T-helper 17 cell (primary cell): ENCODE results near the gene TYRP1. TPM values are rescaled to one million over a fixed set of nuclear protein-coding genes. Genes with fewer than 3 reads are reported as not detected.

ENCODE experiments used
- ATAC-seq: fragments of 150-1000 bp; cut with Tn5 transposase; 2 replicates; pipeline ENCODE4 v1.10.0; 2021; ENCODE audit warnings: mild to moderate bottlenecking, moderate library complexity
- DNase-seq, 3 donors: peaks; one replicate each; pipeline versions ENCODE4 v3.0.0 to v3.0.0-alpha.2; 2020 to 2021
- H3K9me3 ChIP-seq: one replicate; pipeline ENCODE4 v1.7.0; 2013; ENCODE audit warnings: low read length, mild to moderate bottlenecking; ENCODE audit not compliant: control insufficient read depth, poor library complexity, severe bottlenecking
- H3K27ac Mint-ChIP-seq: one replicate; pipeline ENCODE4 v1.8.0; 2022; ENCODE audit warnings: mild to moderate bottlenecking, moderate library complexity, mixed read lengths
- H3K27me3 Mint-ChIP-seq: one replicate; pipeline ENCODE4 v1.8.0; 2022; ENCODE audit warnings: mixed read lengths
- H3K36me3 Mint-ChIP-seq: one replicate; pipeline ENCODE4 v1.8.0; 2022; ENCODE audit warnings: low read depth, mixed read lengths
- H3K4me1 Mint-ChIP-seq: one replicate; pipeline ENCODE4 v1.8.0; 2022; ENCODE audit warnings: mild to moderate bottlenecking, mixed read lengths
- H3K4me3 Mint-ChIP-seq: one replicate; pipeline ENCODE4 v1.8.0; 2022; ENCODE audit warnings: mild to moderate bottlenecking, moderate library complexity, mixed read lengths
- total RNA-seq, 4 donors: library from RNA in 2 of 4; stranded (reverse) in 2 of 4; gene quantifications; one replicate each; pipeline ENCODE4 v1.2.3 and lab custom pipeline; 2022 to 2026

The TYRP1 gene
- total RNA-seq, 2 donors from 2014 or later = not detected

DNA sequence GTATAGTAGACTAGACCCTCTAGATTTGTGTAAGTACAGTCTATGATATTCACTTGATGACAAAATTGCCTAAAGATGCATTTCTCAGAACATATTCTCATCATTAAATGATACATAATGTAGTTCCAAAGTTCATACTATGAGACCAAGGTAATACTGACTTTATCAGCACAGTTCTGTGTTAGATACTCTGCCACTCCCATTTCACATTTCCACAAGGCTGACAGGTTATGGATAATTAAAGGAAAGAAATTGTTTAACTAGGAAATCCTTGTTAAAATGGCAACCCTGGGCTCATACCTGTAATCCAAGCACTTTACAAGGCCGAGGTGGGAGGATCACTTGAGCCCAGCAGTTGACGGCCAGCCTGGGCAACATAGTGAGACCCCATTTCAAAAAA, 33.6 kb downstream of the TYRP1 start:
- Mint-ChIP-seq H3K36me3 (no peaks in the 10 kb centered on the region), H3K27ac (no peak overlapping the region), H3K4me3 (no peak overlapping the region), H3K4me1 (no peaks in the 10 kb centered on the region), H3K27me3 (no peaks in the 10 kb centered on the region)
- ATAC-seq = no peak
- no peak for DNase-seq
- H3K9me3 ChIP-seq = no peaks in the 10 kb centered on the region

DNA sequence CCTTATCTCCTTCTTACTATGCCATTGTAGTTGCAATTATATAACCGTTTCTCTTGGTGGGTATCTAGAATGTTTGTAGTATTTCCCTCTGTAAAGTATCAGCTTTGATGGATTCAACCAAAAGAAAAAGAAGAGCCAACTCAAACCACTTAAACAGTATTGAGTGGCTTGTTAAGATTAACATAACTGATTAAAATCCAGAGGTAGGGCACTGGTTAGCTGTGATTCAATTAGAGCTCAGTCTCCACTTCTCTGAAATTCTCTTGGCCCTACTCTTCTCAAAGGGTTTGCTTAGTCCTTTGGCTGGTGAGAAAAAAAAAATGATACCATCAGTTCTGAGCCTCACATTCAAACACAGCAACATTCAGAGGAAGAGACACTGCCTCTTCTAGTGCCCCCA, 37.0 kb downstream of the TYRP1 start:
- H3K4me3 Mint-ChIP-seq = no peak overlapping the region
- H3K36me3 Mint-ChIP-seq = no peaks in the 10 kb centered on the region

DNA sequence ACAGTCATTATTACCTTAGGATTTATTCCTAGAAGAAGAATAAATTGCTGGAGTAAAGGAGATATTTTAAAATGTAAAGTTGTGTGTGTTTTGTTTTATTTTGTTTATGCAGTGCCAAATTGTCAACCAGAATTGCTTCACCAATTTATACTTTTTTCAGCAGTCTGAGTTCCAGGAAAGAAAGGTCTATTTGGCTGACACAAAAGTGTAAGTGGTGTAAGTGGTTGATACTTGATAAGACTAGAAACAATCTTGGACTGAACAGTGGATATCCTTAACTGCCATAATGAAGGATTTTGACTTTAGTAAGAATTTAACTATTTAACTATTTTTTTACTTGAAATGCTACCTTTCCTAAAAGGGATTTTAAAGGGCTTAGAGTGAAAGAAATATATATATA, 37.7 kb downstream of the TYRP1 start:
- Mint-ChIP-seq H3K4me1 (no peaks in the 10 kb centered on the region), H3K36me3 (no peaks in the 10 kb centered on the region), H3K4me3 (no peak overlapping the region), H3K27me3 (no peaks in the 10 kb centered on the region), H3K27ac (no peak overlapping the region)
- DNase-seq (no peak), ATAC-seq (no peak)
- H3K9me3 ChIP-seq = no peaks in the 10 kb centered on the region

More for the DNA sequence above, 37.0 kb downstream of the TYRP1 start:
- H3K4me1 Mint-ChIP-seq = no peaks in the 10 kb centered on the region
- H3K27me3 Mint-ChIP-seq = no peaks in the 10 kb centered on the region
- no peak overlapping the region for H3K27ac Mint-ChIP-seq
- no peak for DNase-seq
- ATAC-seq = no peak
- no peaks in the 10 kb centered on the region for H3K9me3 ChIP-seq

DNA sequence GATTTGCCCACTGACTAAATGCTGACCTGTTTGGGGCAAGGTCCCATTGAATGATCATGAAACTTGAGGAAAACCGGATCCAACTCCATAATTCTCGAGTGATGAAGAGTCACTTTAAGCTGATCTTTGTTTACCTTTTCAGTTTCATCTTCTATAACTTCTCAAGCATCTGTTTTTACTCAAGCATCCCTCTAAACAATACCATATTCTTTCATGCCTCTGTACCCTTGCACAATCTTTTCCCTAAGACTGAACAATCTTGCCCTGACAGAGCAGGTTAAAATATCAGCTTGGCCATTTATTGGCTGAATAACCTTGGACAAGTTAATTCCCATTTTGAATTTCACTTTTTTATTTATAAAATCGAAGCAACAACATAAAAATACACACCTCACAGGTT, 39.8 kb downstream of the TYRP1 start:
- Mint-ChIP-seq H3K27ac (no peak overlapping the region), H3K27me3 (no peaks in the 10 kb centered on the region), H3K4me1 (no peaks in the 10 kb centered on the region), H3K4me3 (no peak overlapping the region), H3K36me3 (no peaks in the 10 kb centered on the region)
- DNase-seq (no peak), ATAC-seq (no peak)
- no peaks in the 10 kb centered on the region for H3K9me3 ChIP-seq

DNA sequence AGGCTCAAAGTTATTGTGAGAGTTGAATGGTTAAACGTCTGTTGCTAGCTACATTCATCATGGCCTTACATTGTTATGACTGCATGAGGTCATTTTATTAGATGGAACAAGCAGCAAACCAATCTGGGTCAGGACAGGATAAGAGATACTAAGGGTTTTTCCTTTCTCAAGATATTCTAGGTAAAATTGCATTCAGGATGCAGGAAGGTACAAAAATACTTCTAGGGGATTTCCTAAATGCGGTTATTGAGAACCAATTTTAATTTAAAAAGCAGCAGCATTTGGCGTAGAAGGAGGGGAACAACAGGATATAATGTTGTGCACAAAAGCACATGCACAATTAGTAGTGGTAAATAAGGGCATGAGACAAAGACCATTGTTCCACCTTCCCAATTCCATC, 42.5 kb downstream of the TYRP1 start:
- no peaks in the 10 kb centered on the region for H3K4me1 Mint-ChIP-seq
- no peak for DNase-seq

DNA sequence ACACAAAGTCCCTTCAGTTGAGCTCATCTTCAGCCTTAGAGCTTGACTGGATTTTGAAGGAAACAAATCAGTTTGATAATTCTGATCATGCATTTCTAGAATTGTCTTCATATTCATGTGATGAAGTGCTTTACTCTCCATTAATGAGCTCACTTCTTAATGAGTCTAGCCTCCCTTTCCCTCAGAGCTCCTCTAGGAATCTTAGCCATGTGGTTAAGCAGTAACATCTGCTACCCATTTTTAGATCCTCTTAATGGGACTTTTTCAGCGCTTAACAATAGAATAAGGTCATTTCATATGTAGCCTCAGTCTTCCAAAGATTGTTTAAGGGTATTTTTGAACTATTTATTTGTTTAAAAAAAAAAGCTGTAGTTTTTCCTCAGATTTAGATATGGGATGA, 44.7 kb downstream of the TYRP1 start:
- Mint-ChIP-seq H3K4me1 (no peaks in the 10 kb centered on the region), H3K36me3 (no peaks in the 10 kb centered on the region), H3K27ac (no peak overlapping the region), H3K4me3 (no peak overlapping the region), H3K27me3 (no peaks in the 10 kb centered on the region)
- DNase-seq (no peak), ATAC-seq (no peak)
- H3K9me3 ChIP-seq = no peaks in the 10 kb centered on the region

More for the DNA sequence above, 42.5 kb downstream of the TYRP1 start:
- Mint-ChIP-seq H3K27me3 (no peaks in the 10 kb centered on the region), H3K27ac (no peak overlapping the region), H3K4me3 (no peak overlapping the region), H3K36me3 (no peaks in the 10 kb centered on the region)
- no peak for ATAC-seq
- H3K9me3 ChIP-seq = no peaks in the 10 kb centered on the region

DNA sequence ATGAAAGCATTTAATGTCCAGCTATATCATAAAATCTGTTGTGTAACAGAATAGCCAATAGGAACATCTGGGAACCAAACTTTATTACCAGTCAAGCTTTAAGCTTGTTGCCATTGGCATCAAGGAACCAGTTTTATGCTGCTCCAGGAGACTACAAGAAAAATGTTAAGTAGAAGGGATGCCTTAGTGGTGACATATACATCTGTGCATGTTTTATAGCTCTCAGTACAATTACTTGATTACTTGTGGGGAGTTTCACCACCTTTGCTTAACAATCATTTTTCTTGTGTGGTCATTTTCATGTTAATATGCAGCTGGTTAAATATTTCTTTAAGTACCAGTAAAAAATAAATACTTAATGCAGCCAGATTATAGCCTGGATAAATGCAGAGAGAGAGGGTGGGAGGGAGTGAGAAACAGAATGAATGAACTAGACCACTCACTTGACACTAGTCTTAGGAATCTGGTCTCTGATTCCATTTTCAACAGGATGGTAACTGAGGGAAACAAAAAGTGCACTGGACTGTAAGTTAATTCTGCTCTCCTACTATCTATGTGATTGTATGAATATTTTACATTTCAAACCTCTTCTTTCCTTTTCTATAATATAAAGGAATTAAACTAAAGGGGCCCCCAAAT, 45.9 kb downstream of the TYRP1 start:
- H3K9me3 ChIP-seq = no peaks in the 10 kb centered on the region
- ATAC-seq = no peak
- H3K36me3 Mint-ChIP-seq = no peaks in the 10 kb centered on the region
- DNase-seq = no peak
- no peaks in the 10 kb centered on the region for H3K27me3 Mint-ChIP-seq
- no peak overlapping the region for H3K4me3 Mint-ChIP-seq
- no peak overlapping the region for H3K27ac Mint-ChIP-seq
- H3K4me1 Mint-ChIP-seq = no peaks in the 10 kb centered on the region

DNA sequence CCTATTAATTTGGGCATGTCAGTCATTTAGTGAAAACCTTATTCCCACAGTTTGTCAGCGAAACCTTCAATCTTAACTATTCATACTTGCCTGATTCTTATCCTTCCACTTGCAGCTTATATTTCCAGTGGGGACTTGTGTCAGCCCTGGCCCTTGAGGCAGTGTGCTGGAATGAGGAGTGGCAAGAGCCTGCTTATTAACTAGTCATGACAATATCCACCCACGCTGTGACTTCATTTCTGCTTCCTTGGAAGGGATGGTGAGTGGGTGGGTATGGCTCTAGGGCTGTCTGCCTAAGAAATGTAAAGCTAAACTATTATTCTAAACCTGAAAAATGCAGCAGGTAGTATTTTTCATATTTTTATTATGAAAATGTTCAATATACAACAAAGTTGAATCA, 47.7 kb downstream of the TYRP1 start:
- no peak for DNase-seq

DNA sequence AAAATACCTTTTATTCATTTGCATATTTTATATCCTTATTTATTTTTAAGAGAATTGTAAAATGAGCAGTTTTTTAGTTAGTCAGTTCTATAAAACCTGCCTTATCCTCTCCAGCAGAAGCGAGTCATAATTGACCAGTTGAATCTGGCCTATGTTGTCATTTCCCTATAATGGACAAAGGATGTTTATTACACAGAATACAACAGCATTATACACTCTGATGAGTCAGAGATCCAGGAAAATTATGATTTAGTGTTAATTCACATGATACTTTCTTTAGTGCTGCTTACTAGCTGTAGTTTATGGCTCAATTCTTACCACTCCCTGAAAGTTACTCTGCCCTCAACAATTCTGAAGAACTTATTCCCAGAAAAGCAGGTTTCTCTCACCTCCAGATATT, 54.8 kb downstream of the TYRP1 start:
- Mint-ChIP-seq H3K36me3 (no peaks in the 10 kb centered on the region), H3K27ac (no peak overlapping the region), H3K4me3 (no peak overlapping the region), H3K4me1 (no peaks in the 10 kb centered on the region), H3K27me3 (no peaks in the 10 kb centered on the region)
- ATAC-seq (no peak), DNase-seq (no peak)
- no peaks in the 10 kb centered on the region for H3K9me3 ChIP-seq

More for the DNA sequence above, 47.7 kb downstream of the TYRP1 start:
- Mint-ChIP-seq H3K27ac (no peak overlapping the region), H3K36me3 (no peaks in the 10 kb centered on the region), H3K4me3 (no peak overlapping the region), H3K4me1 (no peaks in the 10 kb centered on the region), H3K27me3 (no peaks in the 10 kb centered on the region)
- no peaks in the 10 kb centered on the region for H3K9me3 ChIP-seq
- ATAC-seq = no peak

DNA sequence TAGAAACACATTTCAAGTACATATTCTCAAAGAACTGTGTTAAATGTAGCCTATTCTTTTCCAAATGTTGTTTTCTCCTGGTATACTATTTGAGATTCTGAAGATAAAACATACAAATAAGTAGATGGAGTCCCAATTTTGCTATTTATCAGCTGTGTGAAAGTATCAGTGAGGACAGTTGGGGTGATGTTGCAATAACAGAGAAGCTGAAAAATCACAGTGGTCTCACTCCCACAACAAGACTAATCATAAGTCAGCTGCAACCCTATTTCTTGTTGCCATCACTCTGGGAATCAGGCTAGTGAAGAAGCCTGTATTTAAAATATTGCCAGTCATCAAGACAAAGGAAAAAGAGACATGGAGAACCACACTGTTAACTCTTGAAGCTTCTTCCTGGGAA, 55.8 kb downstream of the TYRP1 start:
- ATAC-seq (no peak), DNase-seq (no peak)
- Mint-ChIP-seq H3K27ac (no peak overlapping the region), H3K27me3 (no peaks in the 10 kb centered on the region), H3K4me3 (no peak overlapping the region), H3K4me1 (no peaks in the 10 kb centered on the region), H3K36me3 (no peaks in the 10 kb centered on the region)
- no peaks in the 10 kb centered on the region for H3K9me3 ChIP-seq

DNA sequence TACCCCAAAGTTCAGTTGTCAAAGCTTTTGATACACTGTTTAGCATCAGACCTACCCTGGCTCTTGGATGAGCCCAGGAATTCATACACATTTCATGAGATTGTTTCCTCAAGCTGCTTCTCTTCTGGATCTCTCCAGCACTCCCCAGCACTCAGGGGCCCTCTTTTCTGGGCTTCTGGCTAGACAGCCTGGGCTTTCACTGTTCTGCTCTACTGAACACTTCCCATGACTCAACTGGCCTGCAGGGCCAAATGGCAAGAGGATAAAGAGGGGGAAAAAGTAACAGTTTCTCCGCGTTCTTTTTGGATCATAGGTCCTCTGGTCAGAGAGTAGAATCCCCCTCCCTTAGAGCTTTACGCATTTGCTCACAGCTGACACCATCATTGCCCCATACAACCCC, 60.7 kb downstream of the TYRP1 start:
- Mint-ChIP-seq H3K36me3 (no peaks in the 10 kb centered on the region), H3K27me3 (no peaks in the 10 kb centered on the region), H3K4me1 (no peaks in the 10 kb centered on the region), H3K27ac (no peak overlapping the region), H3K4me3 (no peak overlapping the region)
- H3K9me3 ChIP-seq = no peaks in the 10 kb centered on the region
- ATAC-seq (no peak), DNase-seq (no peak)

DNA sequence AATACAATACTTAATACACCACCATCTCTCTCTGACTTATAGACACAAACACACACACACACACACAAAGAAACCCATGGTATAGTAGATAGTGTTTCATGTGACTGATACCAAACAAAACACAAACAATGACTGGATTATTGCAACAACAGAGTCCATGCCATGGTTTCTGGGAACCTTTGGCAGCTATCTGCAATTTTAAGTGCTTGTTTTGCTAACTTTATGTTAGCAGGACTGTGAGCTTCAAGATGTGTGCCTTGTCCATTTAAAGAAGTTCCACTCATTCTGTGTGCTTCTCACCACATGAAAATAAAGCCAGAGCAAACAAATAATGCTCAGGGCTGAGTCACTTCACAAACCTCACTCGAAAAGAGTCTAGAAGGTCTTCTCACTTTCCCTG, 66.6 kb downstream of the TYRP1 start:
- H3K36me3 Mint-ChIP-seq = no peaks in the 10 kb centered on the region
- DNase-seq (no peak), ATAC-seq (no peak)
- H3K4me3 Mint-ChIP-seq = no peak overlapping the region
- H3K27me3 Mint-ChIP-seq = no peaks in the 10 kb centered on the region
- no peaks in the 10 kb centered on the region for H3K4me1 Mint-ChIP-seq
- no peaks in the 10 kb centered on the region for H3K9me3 ChIP-seq
- no peak overlapping the region for H3K27ac Mint-ChIP-seq
